GM19035 (cell line): ENCODE measurements around the gene DCAF8.

Experiments
- ATAC-seq: cut with Tn5 transposase; IDR thresholded peaks from one replicate; pipeline ENCODE4 v1.9.1; 2021; ENCODE audit not compliant: unreplicated experiment

The DCAF8 gene

DNA sequence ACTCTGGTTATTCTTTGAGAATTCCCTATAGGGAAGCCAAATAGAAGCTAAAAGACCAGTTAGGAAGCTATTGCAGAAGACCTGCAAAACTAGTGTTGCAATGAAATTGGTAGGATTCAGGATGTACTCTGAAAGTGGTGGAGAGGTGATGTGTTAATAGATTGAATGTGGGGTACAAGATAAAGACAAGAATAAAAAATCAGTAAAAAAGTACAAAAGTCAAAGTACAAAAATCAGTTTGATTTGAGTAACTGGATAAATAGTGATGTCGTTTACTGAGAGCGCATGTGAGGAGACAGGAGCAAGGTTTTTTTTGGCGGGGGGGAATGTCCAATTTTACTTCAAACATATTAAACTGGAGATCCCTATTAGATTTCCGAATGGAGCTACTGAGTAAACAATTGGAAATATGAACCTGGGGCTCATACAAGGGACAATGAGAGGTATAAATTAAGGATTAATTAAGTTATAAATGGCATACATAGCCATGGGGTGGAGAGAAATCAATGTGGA lies 2.5 kb upstream of the DCAF8 start:
- ATAC-seq, result no peak

DNA sequence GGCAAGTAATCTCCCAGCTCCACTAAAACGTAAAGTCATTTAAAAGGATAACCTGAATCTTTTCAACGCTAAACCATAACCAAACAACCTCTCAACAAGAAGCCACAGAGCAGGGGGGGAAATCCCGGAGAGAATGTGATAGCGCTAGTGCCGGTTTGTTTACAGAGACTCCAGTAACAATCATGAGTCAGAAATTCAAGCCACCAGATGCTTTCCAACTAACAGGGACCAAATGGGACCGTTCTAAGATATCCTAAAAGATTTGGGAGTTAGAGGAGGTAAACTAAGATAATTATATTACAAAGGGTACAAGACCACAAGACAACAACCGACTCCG lies 825 bp downstream of the DCAF8 start:
- ATAC-seq, result peak; percentile 30

DNA sequence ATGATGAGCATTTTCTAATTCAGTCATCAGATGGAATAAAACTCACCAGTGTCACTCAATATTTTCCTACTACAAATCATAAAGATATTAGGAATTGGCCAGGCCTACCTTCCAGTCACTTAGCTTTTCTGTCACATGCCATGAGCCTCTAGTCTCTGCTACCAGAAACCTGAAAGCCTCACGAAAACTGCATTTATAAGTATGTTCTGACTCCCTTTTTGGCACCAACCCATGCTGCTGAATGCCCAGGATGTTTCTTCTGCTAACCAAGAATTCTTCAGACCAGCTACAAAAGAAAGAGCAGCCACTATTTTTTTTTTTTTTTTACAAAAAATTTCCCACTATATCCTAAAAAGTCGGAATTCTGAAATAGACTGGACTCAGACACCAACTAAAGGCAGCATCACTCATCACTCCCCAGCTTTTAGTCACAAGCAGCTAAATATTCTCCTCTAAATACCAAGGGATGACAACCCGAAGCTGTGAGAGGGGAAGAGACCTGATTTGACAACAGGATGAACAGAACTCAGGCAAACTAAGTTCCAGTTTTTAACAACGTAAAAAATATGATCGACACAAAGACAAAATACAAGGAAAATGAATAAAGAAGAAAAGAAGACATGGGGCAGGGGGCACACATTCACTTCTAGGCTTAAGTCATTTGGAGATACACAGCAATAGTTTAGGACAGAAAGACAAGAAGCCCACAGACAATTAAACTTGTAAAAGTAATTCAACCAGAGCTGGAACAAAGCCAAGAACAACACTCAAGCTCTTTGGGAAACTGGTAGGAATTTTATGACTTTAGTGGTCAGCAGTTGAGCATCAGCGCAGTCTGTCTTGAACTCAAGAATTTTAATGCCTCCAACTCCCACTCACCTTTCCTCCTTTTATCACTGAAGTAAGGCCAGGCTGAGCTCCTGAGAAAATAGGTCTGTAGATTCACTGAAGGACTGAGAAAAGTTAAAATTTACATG lies 1.7 kb downstream of the DCAF8 start:
- no peak for ATAC-seq

DNA sequence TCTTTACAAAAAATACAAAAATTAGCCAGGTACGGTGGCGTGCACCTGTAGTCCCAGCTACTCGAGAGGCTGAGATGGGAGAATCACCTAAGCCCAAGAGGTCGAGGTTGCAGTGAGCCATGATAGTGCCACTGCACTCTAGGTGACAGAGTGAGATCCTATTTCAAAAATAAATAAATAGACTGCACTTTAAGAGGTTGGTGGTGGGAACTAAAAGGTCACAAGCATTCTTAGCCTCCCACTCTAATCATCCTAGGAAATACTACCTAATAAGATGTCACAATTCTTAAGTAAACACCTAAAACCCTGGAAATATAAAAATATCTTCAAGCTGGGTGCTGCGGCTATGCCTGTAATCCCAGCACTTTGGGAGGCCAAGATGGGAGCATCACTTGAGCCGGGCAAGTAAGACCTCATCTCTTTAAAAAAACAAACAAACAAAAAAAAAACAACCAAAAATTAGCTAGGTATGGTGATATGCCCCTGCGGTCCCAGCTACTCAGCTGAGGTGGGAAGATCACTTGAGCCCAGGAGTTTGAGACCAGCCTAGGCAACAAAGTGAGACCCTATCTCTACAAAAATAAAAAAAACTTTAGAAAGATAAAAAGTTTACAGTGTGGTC lies 4.1 kb downstream of the DCAF8 start:
- ATAC-seq, result no peak

DNA sequence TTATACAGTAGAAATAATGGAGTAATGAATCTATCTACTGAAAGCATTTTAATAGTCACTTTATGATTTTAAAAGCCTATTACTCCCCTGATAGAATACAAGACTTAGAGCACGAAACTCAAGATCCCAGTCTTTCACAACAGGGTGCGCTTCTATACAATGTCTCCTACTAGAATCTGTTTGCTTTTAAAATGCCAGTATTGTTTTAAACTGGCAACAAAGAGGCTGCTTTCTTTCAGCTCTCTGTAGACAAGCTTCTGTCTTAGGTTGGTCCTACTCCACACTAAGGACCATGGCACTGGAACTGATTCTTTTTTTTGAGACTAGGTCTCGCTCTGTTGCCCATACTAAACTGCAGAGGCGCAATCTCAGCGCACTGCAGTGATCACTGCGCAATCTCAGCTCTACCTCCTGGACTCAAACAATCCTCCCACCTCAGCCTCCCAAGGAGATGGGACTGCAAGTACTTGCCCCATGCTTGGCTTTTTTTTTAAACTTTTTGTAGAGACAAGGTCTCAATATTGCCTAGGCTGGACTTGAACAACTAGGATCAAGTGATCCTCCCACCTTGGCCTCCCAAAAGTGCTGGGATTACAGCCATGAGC lies 4.8 kb downstream of the DCAF8 start:
- no peak for ATAC-seq

DNA sequence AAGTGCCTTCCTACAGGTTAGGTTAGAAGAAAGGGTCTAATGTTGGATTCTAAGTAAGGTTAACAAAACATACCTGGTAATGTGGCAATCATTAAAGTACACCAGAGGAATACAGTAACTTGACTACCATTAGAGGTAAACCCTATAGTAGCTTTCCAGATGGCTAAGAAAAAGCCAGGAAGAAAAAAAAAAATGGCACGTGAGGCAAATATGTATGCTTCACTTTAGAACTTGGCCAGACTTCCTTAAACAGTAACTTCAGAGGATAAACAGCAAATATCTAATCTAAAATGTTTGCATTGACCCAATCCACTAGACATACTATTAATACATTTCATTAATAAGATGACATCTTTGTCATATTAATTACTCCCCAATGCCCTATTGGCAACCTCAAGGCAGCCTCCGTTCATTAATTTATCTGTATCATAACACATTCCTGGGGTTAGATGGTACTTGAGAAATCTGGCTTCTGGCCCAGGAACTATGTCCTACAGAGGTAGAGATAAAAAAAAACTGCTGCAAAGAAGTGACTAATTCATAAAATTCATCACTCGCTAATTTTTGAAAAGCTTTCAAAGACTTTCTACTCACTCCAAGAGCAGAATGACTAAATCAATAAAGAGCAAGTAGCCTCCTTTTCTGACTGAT lies 5.8 kb downstream of the DCAF8 start:
- ATAC-seq, result no peak

DNA sequence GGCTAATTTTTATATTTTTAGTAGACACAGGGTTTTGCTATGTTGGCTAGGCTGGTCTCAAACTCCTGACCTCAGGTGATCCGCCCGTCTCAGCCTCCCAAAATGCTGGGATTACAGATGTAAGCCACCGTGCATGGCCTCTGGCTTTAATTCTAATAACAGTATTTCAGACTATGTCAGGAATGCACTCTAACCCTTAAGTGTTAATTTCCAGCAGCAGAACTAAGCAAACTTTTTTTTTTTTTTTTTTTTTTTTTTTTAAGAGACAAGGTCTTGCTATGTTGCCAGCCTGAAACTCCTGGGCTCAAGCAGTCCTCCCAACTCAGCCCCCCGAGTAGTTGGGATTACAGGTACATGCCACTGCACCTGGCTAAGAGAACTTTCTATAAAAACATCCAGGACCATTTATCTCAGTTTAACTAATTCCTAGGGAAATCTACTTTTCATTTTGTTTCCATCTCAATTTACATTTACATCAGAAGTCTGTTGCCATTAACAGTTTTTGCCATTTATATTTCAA lies 6.5 kb downstream of the DCAF8 start:
- ATAC-seq, result no peak

DNA sequence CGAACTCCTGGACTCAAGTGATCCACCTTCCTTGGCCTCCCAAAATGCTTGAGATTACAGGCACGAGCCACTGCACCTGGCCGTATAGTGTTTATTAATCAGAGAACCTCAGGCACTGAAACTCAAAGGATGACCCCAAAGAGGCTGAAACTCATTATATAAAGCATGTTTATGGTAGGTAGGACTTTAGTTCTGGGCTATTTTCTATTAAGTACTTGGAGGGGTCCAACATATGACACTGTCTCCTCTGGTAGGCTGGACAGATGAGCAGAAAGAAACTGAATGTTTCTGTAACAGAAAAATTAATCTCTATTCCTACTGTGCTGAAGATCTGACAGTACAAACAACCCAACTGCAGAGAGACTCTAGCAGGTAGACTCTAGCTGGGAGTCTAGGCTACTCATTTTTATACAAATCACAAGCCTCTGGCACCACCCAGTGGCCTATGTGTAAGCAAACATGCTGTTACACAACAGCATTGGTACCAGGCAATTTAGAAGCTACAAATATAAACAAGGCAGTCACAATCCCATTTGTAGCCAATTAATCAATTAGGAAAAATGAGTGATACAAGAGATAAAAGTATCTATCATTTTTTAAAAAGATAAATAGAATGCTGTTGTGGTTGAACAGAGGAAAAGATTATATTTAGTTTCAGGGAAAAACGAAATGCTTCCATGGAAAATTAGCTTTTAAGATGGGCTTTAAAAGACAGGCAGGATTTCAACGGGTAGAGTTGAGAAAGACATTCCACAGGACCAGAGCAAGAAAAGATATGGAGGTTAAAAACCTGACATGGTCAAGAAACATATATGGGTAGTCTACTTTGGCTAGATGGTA lies 10.4 kb downstream of the DCAF8 start:
- ATAC-seq, result no peak

DNA sequence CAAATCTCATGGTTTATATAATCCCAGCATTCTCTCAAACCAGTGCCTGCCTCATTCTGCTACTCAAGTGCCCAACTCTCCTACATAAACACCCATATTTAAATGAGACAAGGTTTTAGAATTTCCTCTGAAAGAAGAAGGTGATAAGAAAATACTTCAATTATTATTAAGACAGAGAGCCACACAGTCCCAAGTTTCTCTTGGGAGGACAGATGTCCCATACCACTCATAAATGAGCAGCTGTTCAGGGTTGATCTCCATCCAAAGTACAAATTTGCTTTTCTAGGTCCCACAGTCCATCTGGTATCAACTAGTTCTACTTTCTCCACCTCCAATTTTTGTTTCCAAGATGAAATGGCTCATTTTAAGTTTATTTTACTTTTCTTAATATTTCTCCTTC lies 11.3 kb downstream of the DCAF8 start:
- ATAC-seq, result no peak

DNA sequence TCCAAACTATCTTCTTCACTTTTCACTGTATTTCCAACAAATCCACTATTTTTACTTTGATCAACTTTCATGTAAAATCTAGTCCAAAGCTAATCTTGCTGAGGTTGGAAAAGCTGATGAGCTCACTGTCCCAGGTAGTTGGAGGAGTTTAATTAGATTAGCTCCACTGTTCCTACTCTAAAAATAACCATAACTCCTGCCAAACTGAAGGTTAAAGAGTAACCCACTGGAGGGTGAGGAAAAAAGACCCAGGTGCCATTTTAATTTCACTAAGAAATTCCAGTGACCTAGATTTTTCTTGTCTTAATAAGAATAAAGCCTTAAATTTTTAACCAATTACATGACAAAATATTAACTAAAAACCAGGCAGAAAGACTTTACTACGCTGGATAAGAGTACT lies 15.3 kb downstream of the DCAF8 start:
- ATAC-seq, result no peak

DNA sequence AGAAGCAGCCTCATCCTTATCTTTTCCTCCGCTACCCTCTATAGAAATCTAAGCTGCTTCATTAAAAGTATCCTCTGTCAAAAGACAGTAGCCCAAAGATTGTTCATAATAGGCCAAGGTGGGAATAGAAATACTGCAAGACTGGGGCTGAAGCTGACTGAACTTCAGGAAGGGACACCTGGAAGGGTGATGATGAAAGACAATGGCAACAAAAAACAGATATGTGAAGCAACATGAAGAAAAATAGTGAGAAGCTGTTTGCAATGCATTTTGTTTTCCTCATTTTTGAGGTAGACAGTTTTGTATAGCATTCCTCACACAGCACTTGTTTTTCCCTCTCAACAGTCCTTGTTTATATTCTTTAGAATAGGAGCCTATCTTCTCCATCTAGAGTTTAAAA lies 16.9 kb downstream of the DCAF8 start:
- no peak for ATAC-seq

DNA sequence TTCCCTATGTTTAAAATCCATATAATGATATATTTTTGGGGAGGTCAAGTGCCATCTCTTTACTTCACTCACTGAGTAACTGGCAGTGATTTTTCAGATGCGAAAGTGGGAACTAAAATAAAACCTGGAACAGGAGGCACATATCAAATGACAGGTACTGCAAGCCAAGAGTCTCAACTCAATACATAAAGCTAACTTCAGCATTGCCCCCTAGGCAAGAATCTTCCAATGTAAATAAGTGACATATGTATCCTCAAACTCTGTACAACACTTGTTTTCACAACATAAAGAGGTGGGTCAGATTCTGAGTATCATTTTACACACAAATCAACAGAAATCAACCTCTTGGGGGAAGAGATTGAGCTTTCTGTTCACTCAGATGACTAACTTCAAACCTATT lies 18.1 kb downstream of the DCAF8 start:
- ATAC-seq, result no peak

DNA sequence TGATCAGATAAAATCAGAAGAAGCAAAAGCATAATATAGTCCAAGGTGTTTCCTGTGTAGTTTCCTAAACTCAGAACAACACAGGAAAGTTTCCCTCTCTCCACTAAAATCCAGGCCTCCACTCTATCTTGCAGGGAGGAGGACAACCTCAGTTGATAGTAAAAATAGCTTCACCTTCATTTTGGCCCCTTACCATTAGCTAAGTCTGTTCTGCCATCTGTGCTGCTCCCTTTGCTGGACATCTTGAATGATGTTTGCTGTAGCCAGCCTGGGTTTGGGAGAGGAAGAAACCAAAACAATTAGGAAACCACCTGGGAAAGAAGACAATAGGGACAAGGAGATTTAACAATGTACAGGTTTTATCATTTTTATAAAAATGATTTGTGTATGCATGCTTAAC lies 18.6 kb downstream of the DCAF8 start:
- ATAC-seq, result no peak

DNA sequence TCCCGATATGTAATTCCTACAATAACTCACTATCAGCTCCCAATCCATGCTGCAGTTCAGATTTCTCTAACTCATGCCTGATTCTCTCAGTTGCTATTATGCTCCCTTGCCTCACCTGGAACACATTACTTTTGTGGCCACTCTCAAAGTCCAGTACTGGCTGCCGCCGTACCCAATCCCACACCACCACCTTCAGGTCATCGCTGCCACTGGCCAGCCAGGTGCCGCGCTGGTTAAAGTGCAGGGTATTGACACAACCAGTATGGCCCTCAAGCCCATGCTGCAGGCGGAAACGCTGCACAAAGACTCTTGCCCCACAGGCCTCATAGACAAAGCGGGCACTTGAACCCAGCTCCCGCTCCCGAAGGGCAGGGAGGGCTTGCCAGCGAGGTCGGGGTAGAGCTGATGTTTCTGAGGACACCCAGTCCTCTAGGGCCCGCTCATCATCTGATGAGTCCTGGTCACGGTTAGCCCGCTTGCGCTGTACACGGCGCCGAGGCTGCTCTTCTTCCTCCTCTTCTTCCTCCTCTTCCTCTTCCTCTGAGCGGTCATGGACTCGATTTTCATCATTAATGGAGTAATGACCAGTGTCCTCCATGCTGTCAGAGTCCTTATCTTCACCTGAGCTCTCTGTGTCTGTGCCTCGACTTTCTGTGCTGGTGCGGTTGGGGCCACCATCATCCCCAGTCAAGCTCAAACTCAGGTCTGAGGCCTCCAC lies 22.6 kb downstream of the DCAF8 start:
- no peak for ATAC-seq

DNA sequence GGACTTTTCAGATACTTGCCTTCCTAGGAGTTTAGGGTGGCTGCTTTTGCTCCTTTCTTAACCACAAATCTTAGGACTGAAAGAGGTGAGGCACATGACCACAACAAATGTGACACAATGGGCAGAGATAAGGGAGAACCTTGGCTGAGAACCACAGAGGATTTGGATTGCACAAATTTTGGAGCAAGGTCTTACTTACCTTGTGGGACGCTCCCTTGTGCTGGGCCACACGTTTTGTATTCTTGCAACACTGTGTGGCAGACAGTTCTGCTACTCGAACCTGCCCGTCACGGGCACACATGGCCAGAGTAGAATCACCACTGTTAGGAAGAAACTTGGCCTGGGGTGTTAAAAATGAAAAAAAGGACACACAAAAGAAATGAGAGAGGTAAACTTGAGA lies 23.9 kb downstream of the DCAF8 start:
- ATAC-seq, result no peak

DNA sequence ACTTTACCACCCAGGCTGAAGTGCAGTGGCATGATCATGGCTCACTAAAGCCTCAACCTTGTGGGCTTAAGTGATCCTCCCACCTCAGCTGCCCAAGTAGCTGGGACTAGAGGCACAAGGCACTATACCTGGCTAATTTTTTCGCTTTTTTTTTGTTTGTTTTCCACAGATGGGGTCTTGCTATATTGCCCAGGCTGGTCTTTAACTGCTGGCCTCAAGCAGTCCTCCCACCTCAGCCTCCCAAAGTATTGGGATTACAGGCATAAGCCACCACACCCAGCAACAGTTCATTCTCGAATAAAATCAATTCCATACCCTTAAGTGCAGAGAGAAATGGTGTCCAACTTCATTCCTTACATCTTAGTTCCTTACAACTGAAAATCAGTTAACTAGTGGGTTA lies 24.8 kb downstream of the DCAF8 start:
- no peak for ATAC-seq

DNA sequence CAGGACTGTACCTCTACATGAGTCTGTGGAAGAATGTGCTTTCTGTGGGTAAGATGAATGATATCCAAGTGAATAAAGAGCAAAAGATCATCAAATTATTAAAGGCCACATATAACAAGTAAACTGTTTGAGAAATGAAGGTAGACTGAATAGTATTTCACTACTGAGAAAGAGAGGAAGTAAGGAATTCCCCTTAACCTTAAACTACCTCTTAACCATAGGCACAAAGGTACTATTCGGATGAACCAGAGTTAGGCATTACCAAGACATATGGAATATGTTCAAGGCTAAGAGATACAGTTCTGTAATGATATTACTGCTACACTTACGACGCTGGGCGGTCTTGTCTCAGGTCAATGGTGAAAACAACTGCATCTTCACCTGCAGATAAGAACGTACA lies 25.5 kb downstream of the DCAF8 start:
- ATAC-seq, result no peak

DNA sequence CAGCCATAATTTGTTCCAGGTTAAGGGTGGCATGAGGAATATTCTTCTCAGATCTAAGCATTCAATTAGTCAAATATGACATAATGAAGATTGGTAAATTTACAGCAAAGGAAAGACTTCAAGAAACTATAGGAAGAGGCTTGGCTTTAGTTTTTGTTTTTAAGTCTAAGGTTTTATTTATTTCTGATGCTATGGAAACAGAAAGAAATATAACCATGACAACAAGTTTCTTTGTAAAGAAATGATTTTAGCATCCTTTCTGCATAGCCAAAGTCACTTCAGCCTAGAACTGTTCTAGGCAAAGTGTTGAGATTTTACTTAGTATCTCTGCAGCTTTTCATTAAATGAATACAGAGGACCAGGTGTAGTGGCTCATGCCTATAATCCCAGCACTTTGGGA lies 29.4 kb downstream of the DCAF8 start:
- no peak for ATAC-seq

DNA sequence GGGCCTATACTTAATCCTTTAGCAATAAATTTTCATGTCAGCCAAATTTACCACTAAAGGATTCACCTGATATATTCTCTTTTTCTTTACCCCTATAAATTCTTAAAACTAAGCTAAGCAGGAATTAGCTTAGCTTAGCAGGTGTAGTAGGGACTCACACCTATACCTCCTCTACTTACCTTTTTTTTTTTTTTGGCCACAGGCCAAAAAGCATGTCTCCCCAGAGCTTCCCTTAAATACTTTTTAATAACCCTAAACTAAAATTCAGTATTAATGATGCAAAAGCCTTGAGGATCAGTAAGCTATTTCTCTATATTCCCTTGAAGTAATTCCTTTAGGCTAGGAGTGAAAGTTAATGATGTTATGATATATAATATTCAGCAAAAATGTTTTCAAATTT lies 33.9 kb downstream of the DCAF8 start:
- no peak for ATAC-seq

DNA sequence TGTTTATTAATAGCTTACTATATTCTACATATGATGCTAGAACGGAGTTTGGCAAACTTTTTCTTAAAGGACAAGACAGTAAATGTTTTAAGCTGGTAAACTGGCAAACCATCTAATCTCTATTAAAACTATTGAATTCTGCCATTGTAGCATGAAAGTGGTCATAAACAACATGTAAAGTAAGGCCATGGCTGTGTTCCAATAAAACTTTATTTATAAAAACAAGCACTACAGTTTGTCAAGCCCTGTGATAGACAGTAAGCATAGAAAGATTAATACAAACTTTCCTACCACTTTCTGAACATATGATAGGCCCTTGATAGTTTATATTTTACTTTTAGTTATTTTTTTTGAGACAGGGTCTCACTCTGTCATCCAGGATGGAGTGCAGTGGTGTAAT lies 34.8 kb downstream of the DCAF8 start:
- no peak for ATAC-seq
